ENCODE measurements around the gene DLG1. TPM values are rescaled to one million over a fixed set of nuclear protein-coding genes. Genes with fewer than 3 reads are reported as not detected.
A peak's percentile ranks its signal among the peaks of the same experiment; 100 is the strongest.

DLG1 gene
- polyA plus RNA-seq, 1 experiment = 58.9 TPM

DNA sequence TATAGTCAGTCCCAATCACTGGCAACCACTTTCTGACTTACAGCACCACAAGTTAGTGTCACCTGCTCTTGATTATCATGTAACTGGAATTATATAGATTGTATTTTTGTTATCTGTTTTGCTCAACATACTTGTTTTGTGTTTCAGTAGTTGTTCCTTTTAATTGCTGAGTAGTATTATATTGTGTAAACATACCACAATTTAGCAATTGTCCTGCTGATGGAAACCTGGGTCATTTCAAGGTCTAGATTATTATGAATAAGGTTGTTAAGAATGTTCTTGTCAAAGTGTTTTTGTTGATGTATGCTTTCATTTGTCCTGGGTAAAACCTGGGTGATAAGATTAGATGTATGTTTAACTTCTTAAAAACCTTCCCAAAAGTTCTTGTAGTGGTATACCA, 186.7 kb downstream of the DLG1 start:
- CTCF ChIA-PET = no interaction called here
- POLR2A ChIA-PET = no interaction called here
- no peak for DNase-seq (ENCODE audit: low read depth, low spot score)

DNA sequence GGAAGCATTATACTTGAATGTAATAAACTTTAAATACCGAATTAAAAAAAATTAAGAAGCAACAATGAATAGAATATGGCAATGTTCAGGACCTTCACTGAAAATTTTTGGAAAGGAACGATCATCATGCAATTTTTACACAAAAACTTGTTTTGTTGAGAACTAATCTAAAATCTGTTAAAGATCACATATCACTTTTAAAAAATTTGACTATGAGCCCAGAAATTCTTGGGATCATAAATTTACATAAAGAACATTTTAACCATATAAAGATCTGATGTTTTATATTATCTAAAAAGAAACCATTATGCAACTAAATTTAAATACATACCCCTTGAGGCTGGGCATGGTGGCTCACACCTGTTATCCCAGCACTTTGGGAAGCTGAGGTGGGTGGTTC, 192.6 kb downstream of the DLG1 start:
- POLR2A ChIA-PET = no interaction called here
- Histone ChIP-seq H3K4me3 (ENCODE audit: low read depth, low read length) (no peak overlapping the region), H3K27ac (ENCODE audit: low read depth, low read length) (no peak overlapping the region), H3K27me3 (ENCODE audit: control insufficient read depth, insufficient read depth, low read length) (no peaks in the 10 kb centered on the region), H3K9me3 (ENCODE audit: control insufficient read depth, insufficient read depth, low read length) (no peaks in the 10 kb centered on the region)
- TF ChIP-seq, protein P1, sequence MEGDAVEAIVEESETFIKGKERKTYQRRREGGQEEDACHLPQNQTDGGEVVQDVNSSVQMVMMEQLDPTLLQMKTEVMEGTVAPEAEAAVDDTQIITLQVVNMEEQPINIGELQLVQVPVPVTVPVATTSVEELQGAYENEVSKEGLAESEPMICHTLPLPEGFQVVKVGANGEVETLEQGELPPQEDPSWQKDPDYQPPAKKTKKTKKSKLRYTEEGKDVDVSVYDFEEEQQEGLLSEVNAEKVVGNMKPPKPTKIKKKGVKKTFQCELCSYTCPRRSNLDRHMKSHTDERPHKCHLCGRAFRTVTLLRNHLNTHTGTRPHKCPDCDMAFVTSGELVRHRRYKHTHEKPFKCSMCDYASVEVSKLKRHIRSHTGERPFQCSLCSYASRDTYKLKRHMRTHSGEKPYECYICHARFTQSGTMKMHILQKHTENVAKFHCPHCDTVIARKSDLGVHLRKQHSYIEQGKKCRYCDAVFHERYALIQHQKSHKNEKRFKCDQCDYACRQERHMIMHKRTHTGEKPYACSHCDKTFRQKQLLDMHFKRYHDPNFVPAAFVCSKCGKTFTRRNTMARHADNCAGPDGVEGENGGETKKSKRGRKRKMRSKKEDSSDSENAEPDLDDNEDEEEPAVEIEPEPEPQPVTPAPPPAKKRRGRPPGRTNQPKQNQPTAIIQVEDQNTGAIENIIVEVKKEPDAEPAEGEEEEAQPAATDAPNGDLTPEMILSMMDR (IDR thresholded peaks at IDR 0.05; ENCODE audit: low read depth, low read length) = no peak
- DNase-seq (ENCODE audit: low read depth, low spot score) = no peak
- CTCF ChIA-PET = no interaction called here

More for the DNA sequence above, 186.7 kb downstream of the DLG1 start:
- TF ChIP-seq, protein P1 (IDR thresholded peaks at IDR 0.05; ENCODE audit: low read depth, low read length) = no peak
- Histone ChIP-seq H3K27ac (ENCODE audit: low read depth, low read length) (no peak overlapping the region), H3K27me3 (ENCODE audit: control insufficient read depth, insufficient read depth, low read length) (no peaks in the 10 kb centered on the region), H3K4me3 (ENCODE audit: low read depth, low read length) (no peak overlapping the region), H3K9me3 (ENCODE audit: control insufficient read depth, insufficient read depth, low read length) (no peaks in the 10 kb centered on the region)

DNA sequence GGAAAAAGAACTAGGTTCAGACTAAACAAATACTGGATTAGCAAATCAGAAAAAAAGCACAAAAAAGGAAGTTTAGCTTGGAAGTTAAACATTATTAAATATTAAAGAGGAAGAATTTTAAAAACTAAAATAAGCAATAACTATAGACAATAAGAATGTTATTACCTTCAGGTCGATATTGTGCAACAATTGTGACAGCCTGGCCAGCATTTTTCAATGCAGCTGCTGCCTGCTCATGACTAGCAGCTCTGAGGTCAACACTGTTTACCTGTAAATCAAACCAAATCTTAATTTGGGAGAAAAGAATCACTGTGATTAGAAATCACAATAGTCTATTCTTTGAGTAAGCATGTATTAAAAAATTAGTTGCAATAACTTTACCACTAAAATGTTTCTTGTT, 193.7 kb downstream of the DLG1 start:
- ChIA-PET POLR2A (no interaction called here), CTCF (no interaction called here)
- no peaks in the 10 kb centered on the region for H3K27me3 ChIP-seq (ENCODE audit: control insufficient read depth, insufficient read depth, low read length)
- TF ChIP-seq, protein P1 (IDR thresholded peaks at IDR 0.05; ENCODE audit: low read depth, low read length) = no peak
- H3K4me3 ChIP-seq (ENCODE audit: low read depth, low read length) = no peak overlapping the region
- DNase-seq (ENCODE audit: low read depth, low spot score) = no peak
- no peak overlapping the region for H3K27ac ChIP-seq (ENCODE audit: low read depth, low read length)
- no peaks in the 10 kb centered on the region for H3K9me3 ChIP-seq (ENCODE audit: control insufficient read depth, insufficient read depth, low read length)

DNA sequence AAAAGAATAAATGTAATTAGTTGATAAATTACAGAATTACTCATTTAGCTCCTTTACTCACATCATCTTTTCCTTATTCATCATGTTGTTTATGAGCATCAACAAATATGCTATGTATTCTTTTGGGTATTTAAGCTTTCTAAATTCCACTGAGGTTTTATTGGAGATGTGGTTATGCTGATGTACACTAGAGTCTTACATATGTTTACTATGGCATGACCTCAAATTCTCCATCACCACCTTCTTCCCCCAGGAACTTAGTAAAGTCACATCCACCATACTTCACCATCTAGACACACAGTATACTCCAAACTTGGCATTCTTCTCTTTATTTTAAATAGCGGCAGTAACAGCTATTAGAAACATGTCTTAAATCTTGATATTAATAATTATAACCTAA, 194.6 kb downstream of the DLG1 start:
- TF ChIP-seq, protein P1 (IDR thresholded peaks at IDR 0.05; ENCODE audit: low read depth, low read length) = no peak
- ChIA-PET POLR2A (interaction anchor here (0.6 to 1.1 kb wide), 2 partner anchors 29 to 706 kb away, joined by 3 to 5 read pairs; no protein-coding TSS in a partner anchor), CTCF (interaction anchor here (0.6 kb wide), 1 partner anchor 23 kb away, joined by 3 read pairs; no protein-coding TSS in a partner anchor)
- H3K27ac ChIP-seq (ENCODE audit: low read depth, low read length) = no peak overlapping the region
- no peak overlapping the region for H3K4me3 ChIP-seq (ENCODE audit: low read depth, low read length)
- H3K27me3 ChIP-seq (ENCODE audit: control insufficient read depth, insufficient read depth, low read length) = no peaks in the 10 kb centered on the region
- no peaks in the 10 kb centered on the region for H3K9me3 ChIP-seq (ENCODE audit: control insufficient read depth, insufficient read depth, low read length)
- peak; percentile 20 for DNase-seq (ENCODE audit: low read depth, low spot score)

DNA sequence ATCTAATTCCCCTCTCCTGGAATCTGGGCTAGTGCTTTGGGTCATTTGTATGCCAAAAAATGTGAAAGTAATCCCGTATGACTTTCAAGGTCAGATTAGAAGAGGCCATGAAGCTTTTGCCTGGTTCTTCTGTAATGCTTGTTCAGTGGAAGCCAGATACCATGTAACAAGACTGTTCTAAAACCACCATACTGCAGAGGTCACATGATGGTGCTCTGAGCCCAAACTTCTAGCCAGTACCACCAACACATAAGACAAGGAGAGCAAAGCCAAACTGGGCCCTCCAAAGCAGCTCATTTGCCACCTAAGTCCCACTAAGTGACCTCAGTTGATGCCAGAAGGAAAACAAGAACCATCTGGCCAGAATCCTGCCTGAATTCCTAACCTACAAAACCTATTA, 204.5 kb downstream of the DLG1 start:
- H3K27ac ChIP-seq (ENCODE audit: low read depth, low read length) = no peak overlapping the region
- TF ChIP-seq, protein P1 (IDR thresholded peaks at IDR 0.05; ENCODE audit: low read depth, low read length) = no peak
- no peaks in the 10 kb centered on the region for H3K9me3 ChIP-seq (ENCODE audit: control insufficient read depth, insufficient read depth, low read length)
- no peak for DNase-seq (ENCODE audit: low read depth, low spot score)
- POLR2A ChIA-PET = no interaction called here
- H3K27me3 ChIP-seq (ENCODE audit: control insufficient read depth, insufficient read depth, low read length) = no peaks in the 10 kb centered on the region
- H3K4me3 ChIP-seq (ENCODE audit: low read depth, low read length) = no peak overlapping the region
- CTCF ChIA-PET = interaction anchor here (2.7 kb wide), 1 partner anchor 64 kb away, joined by 11 read pairs; no protein-coding TSS in a partner anchor

Data from AG04450 (cell line).